Astrocyte of the spinal cord (primary cell): ENCODE measurements around the gene SPDYE3.

Experiments
- DNase-seq: peaks from one replicate; pipeline ENCODE4 v3.0.0; 2011; ENCODE audit warnings: low read depth, low spot score
- H3K4me3 ChIP-seq: 2 replicates; pipeline ENCODE4 v1.5.1; 2011; ENCODE audit warnings: low read depth, mild to moderate bottlenecking, low read length, moderate library complexity
- CTCF ChIP-seq: IDR thresholded peaks from 2 replicates; pipeline ENCODE4 v1.5.1; 2012; ENCODE audit warnings: low read depth, mild to moderate bottlenecking, low read length, inconsistent platforms
- in situ Hi-C: cut with HindIII; loops from 2 replicates; pipeline ENCODE4 v1.10.0; 2017; ENCODE audit warnings: low sequenced_read_pairs

SPDYE3 gene

GRCh38 chr7:100353685-100354330 lies 46.3 kb downstream of the SPDYE3 start:
- in situ Hi-C loops = no loop called here
- TF ChIP-seq CTCF = no peak
- DNase-seq = no peak
- H3K4me3 ChIP-seq = no peak overlapping the region

GRCh38 chr7:100356416-100357068 lies 49.0 kb downstream of the SPDYE3 start:
- H3K4me3 ChIP-seq = no peak overlapping the region
- no peak for TF ChIP-seq CTCF
- no peak for DNase-seq
- in situ Hi-C loops = no loop called here

GRCh38 chr7:100357131-100357561 lies 49.6 kb downstream of the SPDYE3 start:
- in situ Hi-C loops = no loop called here
- no peak overlapping the region for H3K4me3 ChIP-seq
- no peak for DNase-seq
- no peak for TF ChIP-seq CTCF

- no peak for DNase-seq
- in situ Hi-C loops = no loop called here
- H3K4me3 ChIP-seq = no peak within 1 kb of the TSS
- TF ChIP-seq CTCF = peak; percentile 28
These were observed 50.7 kb downstream of the SPDYE3 start, which contains the start of gene PILRB for GRCh38 chr7:100358027-100358856. TSS of gene PILRB (plus strand) at chr7:100358117. CDS start at chr7:100358303, 186 bp downstream.

- no peak overlapping the region for H3K4me3 ChIP-seq
- no peak for DNase-seq
- TF ChIP-seq CTCF = no peak
- in situ Hi-C loops = no loop called here
These were observed 51.3 kb downstream of the SPDYE3 start for GRCh38 chr7:100358857-100359212.

GRCh38 chr7:100360135-100360854 lies 52.8 kb downstream of the SPDYE3 start:
- H3K4me3 ChIP-seq = no peak overlapping the region
- in situ Hi-C loops = no loop called here
- TF ChIP-seq CTCF = no peak
- no peak for DNase-seq
